ENCODE results near the gene TEX14. TPM values are rescaled to one million over a fixed set of nuclear protein-coding genes. Genes with fewer than 3 reads are reported as not detected.
A peak's percentile ranks its signal among the peaks of the same experiment; 100 is the strongest.

TEX14 gene
- polyA plus RNA-seq, 3 donors = 0.25 TPM; not detected in 2

GRCh38 chr17:58580671-58581070 lies 111.2 kb downstream of the TEX14 start:
- no peak for DNase-seq
- no peak overlapping the region for H3K27ac Mint-ChIP-seq
- H3K36me3 ChIP-seq (replicated peaks in 1 of 2; ENCODE audit: control insufficient read depth in 1 of 2, insufficient read depth in 2 of 2, low read length in 2 of 2) = no peaks in the 10 kb centered on the region
- H3K4me3 Mint-ChIP-seq = no peak overlapping the region
- H3K27ac ChIP-seq (ENCODE audit: low read depth in 1 of 2, low read length in 2 of 2) = no peak overlapping the region
- TF ChIP-seq, protein P1, sequence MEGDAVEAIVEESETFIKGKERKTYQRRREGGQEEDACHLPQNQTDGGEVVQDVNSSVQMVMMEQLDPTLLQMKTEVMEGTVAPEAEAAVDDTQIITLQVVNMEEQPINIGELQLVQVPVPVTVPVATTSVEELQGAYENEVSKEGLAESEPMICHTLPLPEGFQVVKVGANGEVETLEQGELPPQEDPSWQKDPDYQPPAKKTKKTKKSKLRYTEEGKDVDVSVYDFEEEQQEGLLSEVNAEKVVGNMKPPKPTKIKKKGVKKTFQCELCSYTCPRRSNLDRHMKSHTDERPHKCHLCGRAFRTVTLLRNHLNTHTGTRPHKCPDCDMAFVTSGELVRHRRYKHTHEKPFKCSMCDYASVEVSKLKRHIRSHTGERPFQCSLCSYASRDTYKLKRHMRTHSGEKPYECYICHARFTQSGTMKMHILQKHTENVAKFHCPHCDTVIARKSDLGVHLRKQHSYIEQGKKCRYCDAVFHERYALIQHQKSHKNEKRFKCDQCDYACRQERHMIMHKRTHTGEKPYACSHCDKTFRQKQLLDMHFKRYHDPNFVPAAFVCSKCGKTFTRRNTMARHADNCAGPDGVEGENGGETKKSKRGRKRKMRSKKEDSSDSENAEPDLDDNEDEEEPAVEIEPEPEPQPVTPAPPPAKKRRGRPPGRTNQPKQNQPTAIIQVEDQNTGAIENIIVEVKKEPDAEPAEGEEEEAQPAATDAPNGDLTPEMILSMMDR (IDR thresholded peaks at IDR 0.05) = no peak
- no peaks in the 10 kb centered on the region for H3K36me3 Mint-ChIP-seq
- H2AFZ ChIP-seq (ENCODE audit: insufficient read depth, low read depth, low read length, poor library complexity, severe bottlenecking) = no peak overlapping the region
- H3K4me1 ChIP-seq (ENCODE audit: control insufficient read depth in 1 of 2, insufficient read depth in 2 of 2, low read length in 2 of 2) = peaks cover 1 to 2% of the 10 kb centered on the region in 2 donors
- WGBS (ENCODE audit: insufficient coverage) = no CpG with 5 or more reads among the region's 2 CpGs
- H4K20me1 ChIP-seq (ENCODE audit: insufficient read depth, low read length) = no peaks in the 10 kb centered on the region
- no peak overlapping the region for H3K4me2 ChIP-seq (replicated peaks; ENCODE audit: extremely low read depth, low read length, poor library complexity, severe bottlenecking)
- H3K4me3 ChIP-seq (replicated peaks in 1 of 3; ENCODE audit: low read depth in 2 of 3, low read length in 3 of 3) = no peak overlapping the region
- no peaks in the 10 kb centered on the region for H3K79me2 ChIP-seq (ENCODE audit: insufficient read depth, low read length)
- intact Hi-C loops (cut with micrococcal nuclease) = loop anchor here in 1 of 2 donors (10.0 kb wide), 1 partner anchor 56 kb away; no protein-coding TSS in a partner anchor
- no peaks in the 10 kb centered on the region for H3K27me3 ChIP-seq (ENCODE audit: control insufficient read depth in 2 of 2, insufficient read depth in 2 of 2, low read length in 2 of 2)
- H3K4me1 Mint-ChIP-seq = peaks cover 2% of the 10 kb centered on the region
- H3K9me3 Mint-ChIP-seq = peaks cover 0 to 4% (median 0%) of the 10 kb centered on the region in 7 donors
- H3K9ac ChIP-seq (ENCODE audit: insufficient read depth, low read length, poor library complexity, severe bottlenecking) = no peak overlapping the region
- H3K27me3 Mint-ChIP-seq (ENCODE audit: low read depth in 3 of 3) = peaks cover 3 to 9% (median 3%) of the 10 kb centered on the region in 3 donors
- no peaks in the 10 kb centered on the region for H3K9me3 ChIP-seq (replicated peaks in 1 of 2; ENCODE audit: control insufficient read depth in 1 of 2, insufficient read depth in 1 of 2, low read length in 2 of 2)

GRCh38 chr17:58577696-58578095 lies 114.1 kb downstream of the TEX14 start:
- Histone ChIP-seq H3K4me2 (replicated peaks; ENCODE audit: extremely low read depth, low read length, poor library complexity, severe bottlenecking) (no peak overlapping the region), H3K27me3 (ENCODE audit: control insufficient read depth in 2 of 2, insufficient read depth in 2 of 2, low read length in 2 of 2) (no peaks in the 10 kb centered on the region), H3K79me2 (ENCODE audit: insufficient read depth, low read length) (no peaks in the 10 kb centered on the region), H3K36me3 (replicated peaks in 1 of 2; ENCODE audit: control insufficient read depth in 1 of 2, insufficient read depth in 2 of 2, low read length in 2 of 2) (no peaks in the 10 kb centered on the region), H3K4me1 (ENCODE audit: control insufficient read depth in 1 of 2, insufficient read depth in 2 of 2, low read length in 2 of 2) (peaks cover 4 to 8% of the 10 kb centered on the region in 2 donors), H4K20me1 (ENCODE audit: insufficient read depth, low read length) (no peaks in the 10 kb centered on the region), H3K9ac (ENCODE audit: insufficient read depth, low read length, poor library complexity, severe bottlenecking) (no peak overlapping the region), H3K27ac (ENCODE audit: low read depth in 1 of 2, low read length in 2 of 2) (no peak overlapping the region), H2AFZ (ENCODE audit: insufficient read depth, low read depth, low read length, poor library complexity, severe bottlenecking) (no peak overlapping the region), H3K4me3 (replicated peaks in 1 of 3; ENCODE audit: low read depth in 2 of 3, low read length in 3 of 3) (no peak overlapping the region), H3K9me3 (replicated peaks in 1 of 2; ENCODE audit: control insufficient read depth in 1 of 2, insufficient read depth in 1 of 2, low read length in 2 of 2) (no peaks in the 10 kb centered on the region)
- peaks cover 0 to 4% (median 0%) of the 10 kb centered on the region in 7 donors for H3K9me3 Mint-ChIP-seq
- H3K4me1 Mint-ChIP-seq = peaks cover 12% of the 10 kb centered on the region
- H3K36me3 Mint-ChIP-seq = no peaks in the 10 kb centered on the region
- intact Hi-C loops (cut with micrococcal nuclease) = loop anchor here in 1 of 2 donors (5.0 kb wide), 1 partner anchor 60 kb away; no protein-coding TSS in a partner anchor
- no CpG with 5 or more reads among the region's 7 CpGs for WGBS (ENCODE audit: insufficient coverage)
- H3K4me3 Mint-ChIP-seq = no peak overlapping the region
- TF ChIP-seq, protein P1 (IDR thresholded peaks at IDR 0.05) = peak; percentile 84
- peak; percentile 34 to 50 (median 43) for DNase-seq
- peaks cover 1 to 3% (median 3%) of the 10 kb centered on the region in 3 donors for H3K27me3 Mint-ChIP-seq (ENCODE audit: low read depth in 3 of 3)
- H3K27ac Mint-ChIP-seq = no peak overlapping the region
